Stimulated activated CD4-positive, alpha-beta T cell treated with anti-CD3 and anti-CD28 coated beads, Interleukin-12 subunit alpha, Interleukin-12 subunit beta, amount 100 ng/mL, for 4 hours (primary cell): ENCODE results near the gene RGSL1.
"Not testable (repeated sequence)": the region's sequence is repeated elsewhere in the genome, so short reads cannot be mapped to it uniquely, and the experiment has no call there.

ENCODE experiments used
- DNase-seq: peaks from one replicate; pipeline ENCODE4 v3.0.0-alpha.2; 2020

RGSL1 gene

GRCh38 chr1:182447124-182447523 lies 2.8 kb upstream of the RGSL1 start:
- DNase-seq, result not testable (repeated sequence)

- no peak for DNase-seq
Measured at GRCh38 chr1:182447660-182448059, 2.3 kb upstream of the RGSL1 start.

DNA sequence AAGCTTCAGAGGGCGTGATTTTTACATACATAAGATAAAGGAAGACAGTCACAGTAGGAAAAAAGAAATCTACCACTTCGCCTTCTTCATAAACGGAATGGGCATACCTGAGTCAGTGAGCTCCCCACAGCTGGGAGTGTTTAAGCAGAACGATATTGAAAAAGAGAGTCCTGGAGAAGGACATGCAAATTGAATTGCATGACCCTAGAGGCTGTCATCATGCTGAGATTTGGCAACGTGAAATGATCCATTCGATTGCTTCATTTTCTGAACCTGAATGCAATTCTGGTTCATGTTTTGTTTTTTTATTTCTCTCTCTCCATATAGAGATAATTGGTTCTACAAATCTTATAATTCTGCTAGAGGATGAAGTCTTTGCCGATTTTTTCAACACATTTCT lies 3.7 kb downstream of the RGSL1 start:
- no peak for DNase-seq

- DNase-seq, result no peak
Measured at GRCh38 chr1:182457844-182458243, 7.9 kb downstream of the RGSL1 start.

- DNase-seq, result no peak
Measured at GRCh38 chr1:182459949-182460348, 10.0 kb downstream of the RGSL1 start.

- DNase-seq, result no peak
Measured at GRCh38 chr1:182460550-182460951, 10.6 kb downstream of the RGSL1 start.

- DNase-seq, result no peak
Measured at GRCh38 chr1:182473556-182473955, 23.6 kb downstream of the RGSL1 start.

- DNase-seq, result no peak
Measured at GRCh38 chr1:182476625-182477024, 26.7 kb downstream of the RGSL1 start.

GRCh38 chr1:182478238-182478637 lies 28.3 kb downstream of the RGSL1 start:
- no peak for DNase-seq

DNA sequence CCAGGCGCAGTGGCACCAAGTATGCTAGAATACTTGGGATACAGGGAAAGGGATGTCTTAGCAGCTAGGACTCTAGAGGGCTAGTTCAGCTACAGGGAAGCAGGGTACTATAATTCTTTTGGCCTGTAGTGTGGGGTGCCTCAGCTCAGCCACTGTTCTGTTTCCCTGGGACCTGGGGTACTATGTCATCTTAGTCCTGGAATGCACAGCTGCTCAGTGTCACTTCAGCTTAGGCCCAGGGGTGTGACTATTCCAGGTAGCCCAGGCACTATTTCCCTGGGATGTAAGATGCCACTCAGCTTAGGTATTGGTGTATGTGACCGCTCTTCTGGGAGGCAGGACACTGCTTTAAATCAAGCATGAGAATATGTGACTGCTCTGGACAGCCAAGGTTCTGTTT lies 34.1 kb downstream of the RGSL1 start:
- DNase-seq, result no peak

DNA sequence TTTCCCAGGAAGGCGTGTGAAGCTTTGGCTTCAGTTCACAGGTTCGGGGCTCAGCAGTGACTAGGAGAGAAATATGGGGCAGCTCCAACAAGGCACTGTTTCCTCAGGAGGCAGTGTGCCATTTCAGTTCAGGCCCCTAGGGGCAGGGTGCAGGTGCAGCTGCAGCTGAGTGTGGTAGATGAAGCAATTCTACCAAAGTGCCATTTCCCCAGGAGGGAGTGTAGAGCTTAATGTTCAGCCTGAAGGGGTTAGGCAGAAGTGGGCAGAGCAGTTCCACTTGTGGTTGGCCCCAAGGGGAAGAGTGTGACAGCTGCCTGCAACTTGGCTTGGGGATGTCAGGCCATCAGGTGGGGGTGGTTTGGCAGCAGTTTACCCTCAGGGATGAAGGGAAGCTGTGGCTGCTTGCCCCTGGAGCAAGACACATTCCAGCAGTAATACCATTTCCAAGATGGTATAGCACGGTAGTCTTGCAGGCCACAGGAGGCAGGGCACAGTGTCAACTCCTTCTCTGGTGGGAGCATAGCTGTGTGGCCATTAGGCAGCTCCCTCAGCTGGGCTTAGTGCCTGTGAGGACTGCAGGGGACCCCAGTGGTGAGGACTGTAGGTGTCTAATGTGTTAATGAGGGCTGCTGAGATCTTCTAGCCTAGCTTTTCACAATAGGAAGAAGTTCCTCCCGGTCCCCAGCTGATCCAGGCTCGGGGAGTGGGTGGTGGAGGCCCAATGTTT lies 34.7 kb downstream of the RGSL1 start:
- no peak for DNase-seq

- DNase-seq, result no peak
Measured at GRCh38 chr1:182485861-182486260, 35.9 kb downstream of the RGSL1 start.

DNA sequence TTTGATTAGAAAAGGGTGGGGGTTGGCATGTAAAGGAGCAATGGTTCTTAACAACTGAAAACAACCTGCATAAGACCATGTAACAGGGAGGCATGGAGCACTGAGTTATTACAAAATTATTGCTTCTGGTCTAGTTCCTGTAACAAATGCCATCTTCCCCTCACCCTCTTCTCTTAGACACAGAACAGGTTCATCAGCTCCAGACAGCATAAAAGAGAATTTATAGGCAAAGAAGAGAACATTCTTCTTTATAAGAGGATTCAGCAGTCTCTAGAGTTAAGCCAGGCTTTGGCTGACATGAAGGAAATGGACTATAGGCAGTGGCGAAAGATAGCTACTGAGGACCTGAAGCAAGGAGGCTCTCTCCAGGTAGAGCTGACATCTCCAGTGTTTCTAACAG lies 38.9 kb downstream of the RGSL1 start:
- DNase-seq, result no peak

GRCh38 chr1:182493063-182493462 lies 43.1 kb downstream of the RGSL1 start:
- DNase-seq, result no peak

DNA sequence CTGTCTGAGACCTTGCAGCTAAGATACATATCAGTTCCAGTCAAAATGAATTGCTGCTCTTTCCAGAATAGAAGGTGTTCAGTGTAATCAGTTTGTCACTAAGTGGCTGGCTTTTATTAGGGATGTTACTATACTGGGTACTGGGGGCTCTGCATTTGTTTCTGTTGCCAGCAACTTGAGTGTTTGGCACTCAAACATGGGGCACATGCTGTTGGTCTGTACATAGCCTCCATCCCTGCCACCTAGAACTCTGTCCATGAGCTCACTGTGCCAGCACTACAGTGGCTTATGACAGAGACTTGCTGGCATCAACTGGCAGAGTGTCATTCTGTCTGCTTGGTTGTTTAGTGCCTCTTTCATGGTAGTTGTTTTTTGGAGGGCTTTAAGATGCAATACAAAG lies 45.1 kb downstream of the RGSL1 start:
- no peak for DNase-seq

- DNase-seq, result no peak
Measured at GRCh38 chr1:182495693-182496092, 45.7 kb downstream of the RGSL1 start.

DNA sequence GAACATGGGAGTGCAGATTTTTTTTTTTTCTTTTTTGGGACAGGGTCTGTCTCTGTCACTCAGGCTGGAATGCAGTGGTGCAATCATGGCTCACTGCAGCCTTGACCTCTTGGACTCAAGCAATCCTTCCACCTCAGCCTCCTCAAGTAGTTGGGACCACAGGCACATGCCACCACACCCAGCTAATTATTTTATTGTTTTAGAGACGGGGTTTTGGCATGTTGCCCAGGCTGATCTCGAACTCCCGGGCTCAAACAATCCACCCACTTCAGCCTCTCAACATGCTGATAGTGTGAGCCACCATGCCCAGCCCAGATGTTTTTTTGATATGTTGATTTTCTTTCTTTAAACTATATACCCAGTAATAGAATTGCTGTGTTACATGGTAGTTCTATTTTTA lies 57.7 kb downstream of the RGSL1 start:
- no peak for DNase-seq

DNA sequence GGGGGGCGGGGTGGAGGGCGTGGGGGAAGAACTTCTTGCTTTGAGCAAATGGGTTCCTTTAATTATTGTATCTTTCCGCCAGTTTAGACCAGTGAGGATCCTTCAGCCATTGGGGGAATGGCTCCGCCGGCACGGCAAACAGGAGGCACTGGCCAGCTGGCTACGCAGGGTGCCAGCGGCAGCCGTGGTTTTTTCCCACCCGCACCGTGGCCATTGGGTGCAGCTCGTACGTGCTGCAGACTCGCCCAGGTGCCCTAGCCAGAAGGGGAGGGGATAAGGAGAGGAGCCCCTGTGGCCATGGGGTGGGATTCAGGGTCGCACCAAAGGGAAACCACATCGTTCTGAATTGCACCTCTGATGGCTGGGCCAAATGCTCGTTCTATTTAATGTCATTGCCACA lies 65.6 kb downstream of the RGSL1 start:
- no peak for DNase-seq

DNA sequence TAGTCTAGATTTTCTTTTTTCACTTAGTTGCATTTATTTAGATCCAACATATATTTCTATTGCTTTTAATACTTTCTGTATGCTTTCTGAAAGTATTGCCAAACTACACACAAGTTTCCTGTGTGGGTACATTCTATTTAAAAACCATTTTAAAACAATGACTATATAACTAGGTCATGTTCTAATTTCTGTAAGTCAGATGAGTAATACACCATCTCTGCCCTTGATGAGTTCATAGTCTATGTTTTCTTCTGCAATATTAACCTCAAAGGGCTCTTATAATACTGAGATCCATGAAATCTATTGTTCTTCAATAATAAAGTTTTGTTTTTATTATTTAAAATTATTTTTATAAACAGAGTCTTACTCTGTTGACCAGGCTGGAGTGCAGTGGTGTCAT lies 70.8 kb downstream of the RGSL1 start:
- no peak for DNase-seq

- DNase-seq, result no peak
Measured at GRCh38 chr1:182525342-182525741, 75.4 kb downstream of the RGSL1 start.

GRCh38 chr1:182527680-182528079 lies 77.7 kb downstream of the RGSL1 start:
- DNase-seq, result no peak

GRCh38 chr1:182528206-182528605 lies 78.3 kb downstream of the RGSL1 start:
- DNase-seq, result not testable (repeated sequence)

DNA sequence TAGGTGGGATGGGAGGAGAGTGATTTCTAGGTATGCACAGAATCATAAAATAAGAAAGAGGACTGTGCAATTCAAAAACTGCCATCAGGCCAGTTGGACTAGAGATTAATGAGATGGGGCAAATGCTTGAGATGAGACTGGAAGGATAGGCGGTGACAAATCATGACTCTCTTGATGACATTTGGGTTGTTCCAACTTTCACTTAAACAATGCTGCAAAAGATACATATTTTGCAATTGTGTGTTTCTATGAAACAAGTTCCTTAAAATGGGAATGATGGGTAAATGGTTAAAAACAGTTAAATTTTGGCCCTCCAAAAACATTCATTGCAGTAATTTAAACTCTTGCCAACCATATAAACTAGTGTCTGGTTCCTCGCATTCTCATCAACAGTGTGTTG lies 84.0 kb downstream of the RGSL1 start:
- no peak for DNase-seq

DNA sequence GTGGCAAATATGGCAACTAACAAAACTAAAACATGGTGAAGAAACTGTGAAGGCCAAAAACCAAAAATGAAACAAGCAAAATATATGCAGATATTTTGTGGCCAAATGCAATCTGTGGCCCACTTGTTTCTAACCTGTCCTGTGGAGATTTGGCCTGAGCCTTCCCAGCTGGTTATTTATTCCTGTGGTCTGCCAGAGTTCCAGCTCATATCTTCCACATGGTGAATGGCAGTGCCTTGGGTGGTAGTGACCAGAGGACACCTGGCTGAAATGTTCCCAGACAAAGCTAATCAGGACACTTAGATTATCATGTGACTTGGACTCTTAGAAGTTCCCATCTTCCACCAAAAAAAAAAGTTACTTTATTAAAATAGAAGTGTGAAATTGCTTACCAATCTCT lies 99.4 kb downstream of the RGSL1 start:
- no peak for DNase-seq

GRCh38 chr1:182549811-182550210 lies 99.9 kb downstream of the RGSL1 start:
- no peak for DNase-seq
